SU-DHL-6 (cell line): ENCODE data around the gene KCNS1.

Experiments used
- EZH2phosphoT487 ChIP-seq: fragments of 200-600 bp; sonication (generic), shearing (Covaris generic); conservative IDR thresholded peaks from 2 replicates; pipeline ENCODE4 v1.6.1; 2018; ENCODE audit warnings: mild to moderate bottlenecking, antibody characterized with exemption, low read length, moderate library complexity, mixed read lengths
- TF ChIP-seq, protein P1 (sequence below): fragments of 200-600 bp; sonication (generic); IDR thresholded peaks from one replicate; pipeline ENCODE4 v1.5.1; 2017; ENCODE audit warnings: antibody characterized with exemption, mild to moderate bottlenecking, low read length, moderate library complexity; ENCODE audit not compliant: insufficient read depth, poor library complexity, severe bottlenecking

DNA sequence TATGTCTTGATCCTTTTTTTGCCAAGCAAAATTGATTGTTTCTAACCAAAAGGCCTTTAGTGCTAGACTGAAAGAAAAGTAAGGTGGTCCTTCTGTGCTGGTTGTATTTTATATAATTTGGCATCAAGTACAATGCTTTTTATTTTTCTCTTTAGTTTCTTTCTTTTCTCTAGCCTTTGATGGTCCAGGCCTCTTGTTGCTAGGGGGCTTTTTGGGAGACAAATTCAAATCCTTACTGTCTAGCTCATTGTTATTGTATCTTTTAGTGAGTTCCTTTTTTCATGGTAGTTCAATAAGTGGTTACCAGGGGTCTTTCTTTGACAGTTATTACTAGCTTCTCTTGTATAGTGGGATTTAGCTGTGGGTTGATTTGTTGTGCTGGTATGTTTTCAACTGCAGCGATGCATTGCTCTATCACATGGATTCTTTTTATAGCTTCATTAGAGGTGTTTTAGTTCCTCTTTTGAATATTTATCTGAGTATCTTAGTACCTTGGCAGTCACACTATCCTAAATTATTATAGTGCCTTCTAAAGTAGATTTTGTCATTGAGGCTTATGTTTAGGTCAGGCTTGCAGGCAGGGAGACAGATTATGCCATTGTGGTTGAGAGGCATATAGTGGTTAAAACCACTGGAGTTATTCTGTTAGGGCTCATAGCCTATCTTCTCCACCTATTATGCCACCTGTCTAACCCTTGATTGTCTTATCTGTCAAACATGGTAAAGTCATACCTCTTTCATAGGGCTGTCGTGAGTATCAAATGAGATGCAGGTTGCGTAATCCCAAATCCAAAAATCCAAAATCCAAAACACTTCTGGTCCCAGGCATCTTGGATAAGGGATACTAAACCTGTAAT, 49.5 kb downstream of the KCNS1 start:
- TF ChIP-seq, protein P1, sequence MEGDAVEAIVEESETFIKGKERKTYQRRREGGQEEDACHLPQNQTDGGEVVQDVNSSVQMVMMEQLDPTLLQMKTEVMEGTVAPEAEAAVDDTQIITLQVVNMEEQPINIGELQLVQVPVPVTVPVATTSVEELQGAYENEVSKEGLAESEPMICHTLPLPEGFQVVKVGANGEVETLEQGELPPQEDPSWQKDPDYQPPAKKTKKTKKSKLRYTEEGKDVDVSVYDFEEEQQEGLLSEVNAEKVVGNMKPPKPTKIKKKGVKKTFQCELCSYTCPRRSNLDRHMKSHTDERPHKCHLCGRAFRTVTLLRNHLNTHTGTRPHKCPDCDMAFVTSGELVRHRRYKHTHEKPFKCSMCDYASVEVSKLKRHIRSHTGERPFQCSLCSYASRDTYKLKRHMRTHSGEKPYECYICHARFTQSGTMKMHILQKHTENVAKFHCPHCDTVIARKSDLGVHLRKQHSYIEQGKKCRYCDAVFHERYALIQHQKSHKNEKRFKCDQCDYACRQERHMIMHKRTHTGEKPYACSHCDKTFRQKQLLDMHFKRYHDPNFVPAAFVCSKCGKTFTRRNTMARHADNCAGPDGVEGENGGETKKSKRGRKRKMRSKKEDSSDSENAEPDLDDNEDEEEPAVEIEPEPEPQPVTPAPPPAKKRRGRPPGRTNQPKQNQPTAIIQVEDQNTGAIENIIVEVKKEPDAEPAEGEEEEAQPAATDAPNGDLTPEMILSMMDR: no peak
- no peak for TF ChIP-seq EZH2phosphoT487
